Neural cell (in vitro differentiated cells): Measurements from ENCODE around the gene PTAFR.

Experiments
- EP300 ChIP-seq: fragments of 450-650 bp; conservative IDR thresholded peaks from 2 replicates; pipeline ENCODE4 v1.6.1; 2014; ENCODE audit warnings: antibody characterized with exemption, mild to moderate bottlenecking, moderate library complexity; ENCODE audit not compliant: poor library complexity, severe bottlenecking
- EZH2 ChIP-seq: fragments of 200-600, 300-800 bp; shearing (Covaris generic), sonication (generic); IDR thresholded peaks from 2 replicates; pipeline ENCODE4 v1.6.1; 2014; ENCODE audit warnings: antibody characterized with exemption, low read length, borderline replicate concordance, mild to moderate bottlenecking; ENCODE audit not compliant: insufficient read depth, poor library complexity, severe bottlenecking
- POLR2AphosphoS5 ChIP-seq: IDR thresholded peaks from 2 replicates; pipeline ENCODE4 v1.6.1; 2012
- RAD21 ChIP-seq: fragments of 450-650 bp; conservative IDR thresholded peaks from 2 replicates; pipeline ENCODE4 v1.6.1; 2014; ENCODE audit warnings: antibody characterized with exemption, mild to moderate bottlenecking, moderate library complexity
- SMC3 ChIP-seq: fragments of 450-650 bp; conservative IDR thresholded peaks from 2 replicates; pipeline ENCODE4 v1.6.1; 2014; ENCODE audit warnings: antibody characterized with exemption, mild to moderate bottlenecking, moderate library complexity; ENCODE audit not compliant: poor library complexity
- TAF1 ChIP-seq: IDR thresholded peaks from 2 replicates; pipeline ENCODE4 v1.6.1; 2012; ENCODE audit warnings: low read depth
- TF ChIP-seq, protein P1 (sequence below): fragments of 450-650 bp; IDR thresholded peaks from 2 replicates; pipeline ENCODE4 v1.5.1; 2014; ENCODE audit warnings: antibody characterized with exemption, mild to moderate bottlenecking, moderate library complexity; ENCODE audit not compliant: poor library complexity, severe bottlenecking

DNA sequence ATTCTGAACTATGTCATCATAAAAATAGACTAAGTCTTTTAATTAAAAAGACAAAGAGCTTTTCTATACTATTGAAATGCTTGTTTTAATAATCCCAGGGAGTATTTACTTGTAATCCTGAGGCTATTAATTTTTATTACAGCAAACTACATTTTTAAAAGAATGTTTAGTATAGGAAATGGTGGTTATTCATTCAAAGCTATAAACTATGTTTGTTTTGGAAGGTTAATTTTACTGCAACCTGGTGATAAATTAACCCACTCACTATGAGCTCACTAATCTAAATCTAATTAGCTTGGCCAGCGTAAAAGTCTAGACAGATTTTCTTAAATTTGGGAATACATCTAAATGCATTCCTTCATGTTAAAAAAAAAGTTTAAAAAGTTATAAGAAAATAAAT, 74.3 kb downstream of the PTAFR start:
- TF ChIP-seq TAF1 (no peak), POLR2AphosphoS5 (no peak), EZH2 (no peak), EP300 (no peak), RAD21 (no peak), SMC3 (no peak)
- TF ChIP-seq, protein P1, sequence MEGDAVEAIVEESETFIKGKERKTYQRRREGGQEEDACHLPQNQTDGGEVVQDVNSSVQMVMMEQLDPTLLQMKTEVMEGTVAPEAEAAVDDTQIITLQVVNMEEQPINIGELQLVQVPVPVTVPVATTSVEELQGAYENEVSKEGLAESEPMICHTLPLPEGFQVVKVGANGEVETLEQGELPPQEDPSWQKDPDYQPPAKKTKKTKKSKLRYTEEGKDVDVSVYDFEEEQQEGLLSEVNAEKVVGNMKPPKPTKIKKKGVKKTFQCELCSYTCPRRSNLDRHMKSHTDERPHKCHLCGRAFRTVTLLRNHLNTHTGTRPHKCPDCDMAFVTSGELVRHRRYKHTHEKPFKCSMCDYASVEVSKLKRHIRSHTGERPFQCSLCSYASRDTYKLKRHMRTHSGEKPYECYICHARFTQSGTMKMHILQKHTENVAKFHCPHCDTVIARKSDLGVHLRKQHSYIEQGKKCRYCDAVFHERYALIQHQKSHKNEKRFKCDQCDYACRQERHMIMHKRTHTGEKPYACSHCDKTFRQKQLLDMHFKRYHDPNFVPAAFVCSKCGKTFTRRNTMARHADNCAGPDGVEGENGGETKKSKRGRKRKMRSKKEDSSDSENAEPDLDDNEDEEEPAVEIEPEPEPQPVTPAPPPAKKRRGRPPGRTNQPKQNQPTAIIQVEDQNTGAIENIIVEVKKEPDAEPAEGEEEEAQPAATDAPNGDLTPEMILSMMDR, result no peak
